GM19043 (cell line): ENCODE data around the gene VWA5B1.

Source experiments
- ATAC-seq: cut with Tn5 transposase; IDR thresholded peaks from one replicate; pipeline ENCODE4 v1.9.1; 2021; ENCODE audit warnings: low read depth; ENCODE audit not compliant: unreplicated experiment

VWA5B1 gene

DNA sequence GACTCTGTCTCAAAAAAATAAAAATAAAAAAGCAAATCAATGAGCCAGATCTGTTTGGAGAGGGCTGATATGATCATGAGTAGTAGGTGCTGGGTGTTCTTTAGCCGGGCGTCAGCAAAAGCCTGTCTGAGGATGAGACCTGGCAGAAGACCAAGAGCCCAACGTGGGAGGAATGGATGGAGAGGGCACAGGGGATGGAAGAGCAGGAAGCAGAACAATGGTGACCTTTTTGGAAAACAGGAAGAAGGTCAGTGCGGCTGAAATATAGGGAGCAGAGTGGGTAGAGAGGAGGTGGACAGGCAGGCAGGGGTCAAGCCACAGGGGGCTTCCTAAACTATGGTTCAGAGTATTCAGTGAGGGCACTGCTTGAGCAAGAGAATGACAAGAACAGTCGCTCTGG, 30.9 kb downstream of the VWA5B1 start:
- ATAC-seq: no peak

DNA sequence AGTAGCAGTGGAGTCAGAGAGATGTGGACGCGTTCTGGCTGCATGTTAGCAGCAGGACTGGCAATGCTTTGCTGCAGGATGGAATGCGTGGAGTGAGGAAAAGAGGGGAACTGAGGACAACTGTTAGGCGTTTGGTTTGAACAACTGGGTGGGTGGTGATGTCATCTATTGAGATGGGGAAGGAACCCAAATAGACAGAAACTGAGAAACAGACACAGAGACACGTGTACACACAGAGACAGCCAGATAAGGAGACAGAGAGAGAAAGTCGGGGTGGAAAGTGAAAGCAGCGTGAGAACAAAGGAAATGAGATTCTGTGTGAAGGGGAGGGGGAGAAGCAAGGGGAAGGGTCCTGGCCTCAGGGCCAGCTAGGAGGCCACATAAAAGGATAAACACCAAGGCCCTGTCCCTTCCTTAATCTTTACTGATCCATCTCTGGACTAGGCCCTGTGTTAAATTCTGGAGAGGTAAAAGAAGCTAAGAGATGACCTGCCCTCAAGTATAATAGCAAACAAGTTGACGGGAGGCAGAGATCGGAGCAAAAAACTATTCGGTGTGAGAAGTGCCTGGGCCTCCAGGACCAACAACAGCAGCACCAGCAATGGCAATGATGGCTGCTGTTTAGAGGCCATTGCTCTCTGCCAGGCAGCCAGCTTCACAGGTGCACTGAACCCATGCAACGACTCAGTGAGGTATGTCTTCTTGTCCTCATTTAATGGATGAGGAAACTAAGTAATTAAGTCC, 31.6 kb downstream of the VWA5B1 start:
- peak; percentile 94 for ATAC-seq

DNA sequence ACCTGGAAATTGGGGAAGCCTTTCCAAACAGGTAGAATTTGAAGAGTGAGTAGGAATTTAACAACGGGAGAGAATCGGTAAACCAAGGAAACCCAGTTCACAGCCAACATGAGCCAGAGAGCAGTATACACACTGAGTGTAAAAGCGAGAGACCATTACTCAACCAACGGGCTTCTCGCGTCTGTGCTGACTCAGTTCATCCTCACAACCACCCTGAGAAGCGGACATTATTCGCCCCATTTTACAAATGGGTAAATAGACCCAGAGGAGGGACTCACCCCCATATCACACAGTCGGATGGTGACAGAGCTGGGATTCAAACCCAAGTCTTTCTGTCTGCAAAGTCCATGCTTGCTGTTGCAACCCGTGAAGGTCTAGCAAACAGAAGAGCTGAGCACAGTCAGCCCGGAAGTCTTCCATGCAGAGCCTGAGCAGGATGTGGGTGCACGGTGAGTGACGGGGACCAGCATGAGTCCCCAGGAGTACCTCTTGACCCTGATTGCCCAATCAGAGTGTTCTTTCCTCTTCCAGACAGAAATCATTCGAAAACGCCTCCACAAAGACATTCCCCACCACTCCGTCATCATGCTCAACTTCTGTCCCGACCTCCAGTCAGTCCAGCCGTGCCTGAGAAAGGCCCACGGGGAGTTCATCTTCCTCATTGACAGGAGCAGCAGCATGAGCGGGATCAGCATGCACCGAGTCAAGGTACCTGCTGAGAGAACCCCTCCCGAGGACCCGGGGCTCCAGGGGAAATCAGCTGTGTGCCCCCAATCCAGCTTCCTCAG, 32.3 kb downstream of the VWA5B1 start:
- ATAC-seq: no peak

DNA sequence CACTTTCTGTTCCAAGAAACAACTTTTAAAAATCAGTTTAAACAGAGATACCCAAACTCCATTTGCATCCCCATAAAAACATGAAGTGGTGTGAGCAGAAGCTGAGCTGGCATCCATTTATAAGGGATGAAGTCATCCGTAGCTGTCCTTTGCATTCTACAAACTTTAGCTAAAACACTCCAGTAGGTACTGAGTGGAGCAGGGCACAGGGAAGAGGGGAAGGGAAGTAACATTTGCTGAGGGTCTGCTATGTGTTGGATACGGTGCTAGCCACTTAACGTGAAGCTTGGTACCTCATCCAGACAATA, 32.9 kb downstream of the VWA5B1 start:
- ATAC-seq: no peak

DNA sequence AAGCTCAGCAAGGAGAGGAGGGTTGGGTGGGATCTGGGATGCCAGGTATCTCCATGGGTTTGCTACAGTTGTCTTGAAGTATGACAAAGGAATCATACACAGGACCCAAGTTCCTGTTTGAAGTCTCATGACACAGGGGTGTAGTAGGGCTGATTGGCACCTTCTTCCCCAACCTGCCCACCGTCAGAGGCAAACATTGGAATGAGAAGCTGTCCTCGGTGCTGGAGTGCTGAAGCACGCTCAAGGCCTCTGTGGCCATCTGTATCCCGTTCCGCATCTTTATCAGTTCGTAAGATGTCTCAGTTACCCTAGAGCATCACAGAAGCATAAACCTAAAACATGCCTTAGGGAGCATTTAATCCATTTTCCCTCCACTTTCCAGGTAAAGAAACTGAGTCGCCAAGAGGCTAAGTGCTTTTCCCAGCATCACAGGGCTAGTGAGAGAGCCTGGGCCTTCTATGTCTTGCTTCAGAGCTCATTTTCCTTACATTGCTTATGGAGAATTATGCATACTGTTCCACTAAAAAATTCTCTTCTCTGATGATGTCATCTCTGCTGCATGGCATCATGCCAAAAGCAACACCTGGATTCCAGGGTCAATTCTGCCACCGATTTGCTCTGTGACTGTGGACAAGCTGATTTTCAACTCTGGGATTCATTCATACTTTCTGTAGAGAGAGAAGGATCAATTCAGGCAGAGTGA, 34.2 kb downstream of the VWA5B1 start:
- ATAC-seq: no peak

DNA sequence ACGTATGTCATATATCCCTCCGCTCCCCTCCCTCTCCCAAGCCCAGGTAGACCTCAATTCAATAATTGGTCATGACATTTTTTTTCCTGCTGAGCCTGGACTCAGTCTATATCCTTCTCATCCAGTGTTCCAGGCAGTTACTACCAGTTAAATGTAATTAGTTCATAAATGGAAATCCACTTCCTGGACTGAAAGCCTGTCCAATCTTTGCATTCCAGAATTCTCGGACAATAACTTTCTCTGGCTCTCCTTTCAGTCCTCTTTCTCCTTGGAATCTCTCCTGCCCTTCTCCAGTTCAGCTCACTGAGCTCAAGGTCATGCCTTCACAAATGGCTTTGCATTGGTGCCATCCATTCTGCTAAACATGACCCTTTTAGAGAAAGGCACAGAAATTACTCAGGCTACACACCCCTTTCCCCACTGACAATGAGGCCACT, 34.8 kb downstream of the VWA5B1 start:
- ATAC-seq: no peak

DNA sequence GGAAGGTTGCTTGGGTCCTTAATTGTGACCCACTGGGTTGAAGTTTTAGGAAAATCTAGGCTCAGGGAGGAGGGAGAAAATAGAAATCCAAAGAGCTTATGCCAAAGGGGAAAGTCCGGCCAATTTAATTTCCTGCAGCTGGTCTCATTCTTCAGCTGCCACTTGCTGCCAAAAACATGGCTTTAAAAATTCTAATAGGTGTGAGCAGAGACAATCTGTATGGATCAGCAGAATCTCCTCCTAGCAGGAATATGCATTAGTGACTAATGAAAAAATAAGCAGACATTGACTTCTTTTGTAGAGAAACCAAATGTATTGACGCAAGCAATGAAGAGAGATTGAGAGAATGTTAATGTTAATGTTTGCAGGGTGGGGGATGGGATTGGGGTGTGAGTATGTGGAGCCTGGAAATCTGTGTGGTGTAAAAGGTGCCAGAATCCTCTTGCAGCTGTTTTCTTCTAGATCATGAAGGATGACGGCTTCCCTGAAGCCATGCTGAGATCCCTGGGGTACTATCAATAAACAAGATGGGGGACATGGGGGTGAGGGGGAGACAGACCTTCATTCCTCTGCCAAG, 35.3 kb downstream of the VWA5B1 start:
- no peak for ATAC-seq

DNA sequence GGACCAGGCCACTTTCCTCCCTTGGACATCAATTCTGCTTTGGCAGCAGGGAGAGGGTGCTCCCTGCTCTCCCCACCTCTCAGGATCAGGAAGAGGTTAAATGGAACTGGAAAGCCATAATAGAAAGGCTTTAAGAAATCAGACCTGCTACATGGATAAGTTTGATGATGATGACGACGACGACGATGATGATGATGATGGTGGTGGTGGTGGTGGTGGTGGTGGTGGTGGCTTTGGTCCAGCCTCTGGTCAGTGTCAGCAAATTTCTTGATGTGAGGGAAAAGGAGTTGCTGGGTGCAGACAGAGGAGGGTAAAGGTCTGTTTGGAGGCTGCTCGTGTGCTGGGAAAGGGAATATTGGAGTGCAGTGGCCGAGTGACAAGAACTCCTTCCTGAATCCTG, 36.8 kb downstream of the VWA5B1 start:
- no peak for ATAC-seq

DNA sequence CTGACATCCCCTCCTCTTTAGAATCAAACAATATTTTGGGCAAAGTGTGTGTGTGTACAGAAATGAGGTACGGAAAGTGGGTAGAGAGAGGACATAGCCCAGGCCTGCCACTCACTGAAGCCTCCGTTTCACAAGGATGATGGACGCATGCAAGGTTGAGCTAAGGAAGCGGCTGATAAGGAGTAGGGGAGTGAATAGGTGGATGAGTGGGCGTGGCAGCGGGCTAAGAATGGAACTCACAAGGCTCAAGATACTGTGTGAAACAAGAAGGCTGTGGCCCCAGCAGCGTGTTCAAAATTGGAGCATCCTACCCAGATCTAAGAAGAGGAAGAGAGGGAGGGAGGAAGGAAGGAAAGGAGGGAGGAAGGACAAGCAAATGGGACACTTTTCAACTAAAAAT, 37.5 kb downstream of the VWA5B1 start:
- no peak for ATAC-seq

DNA sequence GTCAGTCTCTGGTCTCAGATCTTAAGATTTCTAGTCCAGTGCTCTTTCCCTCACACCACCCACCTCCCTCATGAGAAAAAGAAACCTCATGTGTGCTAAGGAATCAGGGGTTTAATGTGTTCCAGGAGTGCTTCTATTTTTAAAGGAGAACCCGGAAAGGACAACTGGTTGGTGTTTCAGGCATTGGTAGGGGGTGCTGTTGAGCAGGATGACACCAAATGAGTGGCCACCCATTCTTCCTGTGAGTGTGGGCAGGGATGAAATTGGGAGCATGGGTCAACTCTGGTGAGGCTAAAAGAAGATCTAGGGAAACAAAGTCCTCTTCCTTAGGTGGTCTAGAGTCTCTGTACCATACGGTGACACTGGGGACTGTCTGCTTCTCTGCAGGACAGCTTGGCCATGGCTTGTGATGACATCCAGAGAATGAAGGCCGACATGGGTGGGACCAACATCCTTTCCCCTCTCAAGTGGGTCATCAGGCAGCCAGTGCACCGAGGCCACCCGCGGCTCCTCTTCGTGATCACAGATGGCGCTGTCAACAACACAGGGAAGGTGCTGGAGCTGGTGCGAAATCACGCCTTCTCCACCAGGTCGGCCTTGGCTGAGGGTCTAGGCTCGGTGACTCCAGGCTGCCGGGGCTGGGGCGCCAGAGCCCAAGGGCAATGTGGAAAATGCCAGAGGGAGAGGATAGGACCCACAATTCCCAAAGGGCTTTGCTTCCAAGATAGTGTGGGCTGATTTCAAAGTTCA, 39.3 kb downstream of the VWA5B1 start:
- ATAC-seq: no peak

DNA sequence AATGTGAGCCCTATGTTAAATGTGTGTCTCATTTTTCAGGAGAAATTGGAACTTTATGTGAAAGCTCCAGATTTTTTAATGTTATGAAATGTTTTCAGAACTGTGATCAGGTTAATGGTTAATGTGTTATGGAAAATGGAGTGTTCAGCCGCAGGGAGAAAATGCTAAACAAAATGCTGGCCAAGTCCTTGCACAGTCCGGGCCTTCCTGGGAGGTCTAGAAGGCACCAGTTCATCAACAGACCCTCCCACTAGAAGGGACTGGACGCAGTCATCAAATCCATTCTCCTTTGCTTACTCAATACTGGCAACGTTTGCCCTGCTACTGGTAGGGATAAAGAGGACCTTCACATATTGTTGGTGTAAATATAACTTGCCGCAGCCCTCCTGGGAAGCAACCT, 43.4 kb downstream of the VWA5B1 start:
- ATAC-seq: no peak

DNA sequence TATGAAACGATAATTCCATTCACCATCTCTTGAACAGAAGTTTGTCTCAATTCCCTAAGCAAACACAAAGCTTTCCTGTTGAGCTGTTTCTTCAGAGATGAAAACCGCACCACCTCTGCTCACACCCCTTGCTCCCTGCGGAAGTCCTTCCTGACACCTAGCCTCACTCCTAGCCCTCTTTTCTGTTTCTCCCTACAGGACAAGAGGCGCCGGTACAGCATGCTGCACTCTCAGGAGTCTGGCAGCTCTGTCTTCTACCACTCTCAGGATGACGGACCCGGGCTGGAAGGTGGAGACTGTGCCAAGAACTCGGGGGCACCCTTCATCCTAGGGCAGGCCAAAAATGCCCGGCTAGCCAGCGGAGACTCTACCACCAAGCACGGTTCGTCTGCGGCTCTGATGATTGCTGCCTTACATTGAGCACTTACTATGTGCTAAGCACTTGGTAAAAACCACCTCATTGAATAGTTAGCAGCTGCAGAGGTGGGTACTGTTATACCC, 45.5 kb downstream of the VWA5B1 start:
- no peak for ATAC-seq

DNA sequence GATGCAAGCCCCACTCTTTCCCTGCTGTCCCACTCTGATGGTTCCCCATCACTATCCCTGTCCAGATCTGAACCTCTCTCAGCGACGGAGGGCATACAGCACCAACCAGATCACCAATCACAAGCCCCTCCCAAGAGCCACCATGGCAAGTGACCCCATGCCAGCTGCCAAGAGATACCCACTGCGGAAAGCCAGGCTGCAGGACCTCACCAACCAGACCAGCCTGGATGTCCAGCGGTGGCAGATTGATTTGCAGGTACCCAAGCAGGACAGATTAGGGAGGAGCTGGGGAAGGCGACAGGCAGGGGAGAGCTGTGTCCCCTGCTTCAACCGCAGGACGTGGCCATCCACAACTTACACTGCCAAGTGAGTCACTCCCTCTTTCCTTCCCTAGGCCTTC, 46.9 kb downstream of the VWA5B1 start:
- ATAC-seq: no peak

DNA sequence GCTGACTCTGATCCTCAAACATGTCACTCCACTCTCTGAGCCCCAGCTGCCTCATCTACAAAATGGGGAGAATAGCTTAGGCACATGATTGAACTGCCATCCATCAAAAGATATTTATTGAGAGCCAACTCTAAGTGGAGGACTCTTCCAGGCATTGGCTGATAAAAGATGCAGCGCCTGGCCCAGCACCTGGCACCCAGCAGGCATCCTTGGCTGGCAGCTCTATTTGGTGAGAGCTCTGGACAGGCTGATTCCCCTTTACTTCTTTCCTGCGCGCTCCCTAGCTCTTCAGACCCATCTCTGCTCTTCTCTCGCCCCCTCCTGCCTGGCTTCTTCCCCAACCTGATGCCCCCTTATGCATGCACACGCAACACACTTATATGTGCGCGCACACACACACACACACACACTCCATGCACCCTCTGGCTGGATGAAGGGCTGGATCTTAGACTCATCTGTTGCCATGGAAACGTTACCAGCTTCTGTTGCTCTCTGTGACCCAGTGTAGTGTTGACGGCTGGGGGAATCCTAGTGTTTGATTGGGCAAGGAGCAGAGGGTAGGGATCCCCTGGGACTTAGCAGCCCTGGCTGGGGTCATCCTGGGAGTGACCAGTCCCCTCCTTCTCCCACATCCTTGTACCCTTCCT, 49.3 kb downstream of the VWA5B1 start:
- ATAC-seq: no peak

DNA sequence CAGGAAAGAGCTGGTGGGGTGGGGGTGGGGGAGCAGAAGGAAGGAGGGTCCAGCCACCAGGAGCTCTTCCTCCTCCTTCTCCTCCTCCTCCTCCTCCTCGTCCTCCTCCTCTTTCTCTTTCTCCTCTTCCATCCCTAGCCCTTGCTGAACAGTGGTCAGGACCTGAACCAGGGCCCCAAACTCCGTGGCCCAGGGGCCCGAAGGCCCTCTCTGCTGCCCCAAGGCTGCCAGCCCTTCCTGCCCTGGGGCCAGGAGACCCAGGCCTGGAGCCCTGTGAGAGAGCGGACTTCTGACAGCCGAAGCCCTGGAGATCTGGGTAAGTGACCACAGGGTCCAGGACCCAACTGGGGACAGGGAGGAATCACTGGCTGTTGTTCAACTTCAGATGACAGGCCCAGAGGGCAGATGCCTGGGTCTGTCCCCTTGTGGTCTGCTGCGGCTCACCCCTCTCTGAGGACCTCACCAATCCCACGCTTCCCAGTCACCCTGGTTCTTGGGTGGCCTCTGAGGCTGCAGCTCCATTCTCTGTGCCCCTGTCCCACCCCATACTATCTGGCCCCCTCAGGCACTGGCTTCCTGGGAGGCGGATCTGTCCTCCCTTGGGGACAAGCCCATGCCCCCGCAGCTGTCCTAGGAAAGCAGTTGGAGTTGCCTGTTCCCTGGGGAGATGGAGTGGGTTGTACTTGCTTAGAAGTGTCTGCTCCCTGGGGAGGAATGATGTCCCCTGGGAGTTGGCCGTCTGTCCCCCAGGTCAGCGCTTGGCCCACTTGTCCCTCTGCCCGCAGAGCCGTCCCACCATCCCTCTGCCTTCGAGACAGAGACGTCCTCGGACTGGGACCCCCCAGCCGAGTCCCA, 51.8 kb downstream of the VWA5B1 start:
- no peak for ATAC-seq

DNA sequence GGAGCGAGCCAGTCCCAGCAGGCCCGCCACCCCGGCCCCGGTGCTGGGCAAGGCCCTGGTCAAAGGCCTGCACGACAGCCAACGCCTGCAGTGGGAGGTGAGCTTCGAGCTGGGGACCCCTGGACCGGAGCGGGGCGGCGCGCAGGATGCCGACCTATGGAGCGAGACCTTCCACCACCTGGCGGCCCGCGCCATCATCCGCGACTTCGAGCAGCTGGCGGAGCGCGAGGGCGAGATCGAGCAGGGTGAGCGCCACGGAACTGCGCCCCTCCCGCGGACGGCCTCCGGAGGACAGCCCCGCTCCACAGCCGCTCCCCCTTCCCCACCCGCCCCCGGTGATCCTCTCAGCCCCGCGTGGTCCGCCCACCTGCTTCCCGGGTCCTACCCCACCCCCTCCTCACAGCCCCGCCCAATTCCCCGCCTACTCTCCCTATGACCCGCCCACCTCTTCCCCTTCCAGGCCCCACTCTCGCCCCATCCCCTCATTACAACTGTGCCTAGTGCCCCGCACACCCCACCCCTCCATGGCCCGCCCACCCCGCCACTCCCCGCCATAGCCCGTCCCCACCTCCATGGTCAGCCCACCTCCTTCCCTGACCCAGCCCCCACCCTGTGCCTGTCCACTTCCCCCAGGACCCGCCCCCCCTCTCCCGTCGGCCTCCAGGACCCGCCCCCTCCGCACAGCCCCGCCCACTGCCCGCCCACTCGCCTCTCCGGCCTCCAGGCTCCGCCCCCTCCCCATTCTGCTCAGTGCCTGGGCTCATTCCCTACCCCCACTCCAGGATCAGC, 52.7 kb downstream of the VWA5B1 start:
- ATAC-seq: no peak

DNA sequence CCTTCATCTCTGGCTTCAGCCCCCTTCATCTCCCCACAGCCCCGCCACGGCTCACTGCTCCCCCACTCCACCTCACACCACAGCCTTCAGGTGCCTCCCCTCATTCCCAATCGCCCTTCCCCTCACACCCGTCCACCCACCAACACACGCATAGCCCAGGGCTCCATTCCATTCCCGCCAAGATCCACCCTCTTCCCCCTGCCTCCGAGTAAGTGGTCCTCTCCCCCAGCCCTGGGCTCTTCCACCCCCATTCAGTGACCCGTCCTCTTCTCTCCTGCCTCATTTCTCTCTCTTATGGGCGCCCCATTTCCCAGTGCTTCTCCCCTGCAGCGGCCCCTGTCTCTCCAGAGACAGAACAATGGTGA, 53.2 kb downstream of the VWA5B1 start:
- no peak for ATAC-seq

DNA sequence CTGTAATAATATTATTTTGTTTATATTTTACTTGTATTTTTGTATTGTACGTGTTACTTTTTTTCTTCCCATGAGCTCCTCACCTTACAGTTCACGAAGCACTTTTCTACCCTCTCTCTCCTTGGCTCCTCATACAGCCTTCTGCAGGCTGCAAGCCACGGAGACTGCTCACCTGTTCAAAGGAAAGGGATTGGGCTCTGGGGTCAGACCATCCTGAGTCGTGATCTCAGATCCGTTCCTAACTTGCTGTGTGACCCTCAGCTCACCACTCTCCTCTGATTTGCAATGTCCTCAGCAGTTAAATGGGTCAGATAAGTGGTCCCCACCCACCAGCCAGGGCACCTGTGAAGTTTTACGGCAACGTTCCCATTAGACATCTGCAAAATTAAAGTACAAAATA, 54.1 kb downstream of the VWA5B1 start:
- no peak for ATAC-seq
